Measurements from ENCODE around the gene ANXA6.

ANXA6 gene

GRCh38 chr5:151126199-151126645 is 31.4 kb downstream of the ANXA6 start:
- DNase-seq: peak; percentile 60 to 63

GRCh38 chr5:151125421-151125820 is 32.2 kb downstream of the ANXA6 start:
- no peak for DNase-seq

- no peak for DNase-seq
These were observed 33.5 kb downstream of the ANXA6 start for GRCh38 chr5:151123897-151124751.

DNA sequence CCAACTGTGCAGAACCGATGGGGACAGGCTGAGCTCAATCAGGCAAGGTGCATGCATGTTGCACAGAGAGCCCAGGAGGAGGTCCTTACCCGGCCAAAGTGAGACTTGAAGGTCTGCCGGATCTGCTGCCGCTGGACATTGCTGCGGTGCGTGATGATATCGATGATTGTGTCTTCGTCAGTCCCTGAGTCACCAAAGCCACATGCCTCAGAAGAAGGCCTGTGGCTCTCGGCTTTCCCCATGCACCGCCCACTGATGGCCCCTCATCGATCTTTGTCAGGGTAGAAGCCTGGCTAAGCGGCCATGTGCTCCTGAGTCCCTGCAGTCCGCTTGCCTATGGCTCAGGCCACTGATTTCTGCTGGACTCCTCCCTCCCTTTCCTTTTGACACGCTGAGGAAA is 34.8 kb downstream of the ANXA6 start:
- DNase-seq: no peak

- DNase-seq: no peak
These were observed 35.9 kb downstream of the ANXA6 start for GRCh38 chr5:151121665-151122064.

DNA sequence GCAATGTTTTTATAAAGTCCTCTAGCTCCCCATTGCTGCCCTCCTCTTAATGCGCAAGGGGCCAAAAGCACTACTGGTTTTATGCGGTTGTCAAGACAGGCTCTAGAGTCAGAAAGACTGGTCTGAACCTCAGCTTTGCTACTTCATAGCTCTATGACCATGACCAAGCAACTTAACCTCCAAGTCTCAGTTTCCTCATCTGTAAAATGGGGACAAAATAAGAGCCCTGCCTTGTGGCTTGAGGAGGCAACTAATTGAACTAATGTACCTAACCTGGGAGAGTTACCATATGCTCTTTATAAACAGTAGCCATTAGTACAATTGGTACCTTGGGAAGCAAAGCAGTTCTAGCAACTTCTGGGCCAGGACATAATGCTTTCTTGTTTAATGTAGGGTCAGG is 36.5 kb downstream of the ANXA6 start:
- no peak for DNase-seq

- no peak for DNase-seq
These were observed 38.5 kb downstream of the ANXA6 start for GRCh38 chr5:151118913-151119575.

DNA sequence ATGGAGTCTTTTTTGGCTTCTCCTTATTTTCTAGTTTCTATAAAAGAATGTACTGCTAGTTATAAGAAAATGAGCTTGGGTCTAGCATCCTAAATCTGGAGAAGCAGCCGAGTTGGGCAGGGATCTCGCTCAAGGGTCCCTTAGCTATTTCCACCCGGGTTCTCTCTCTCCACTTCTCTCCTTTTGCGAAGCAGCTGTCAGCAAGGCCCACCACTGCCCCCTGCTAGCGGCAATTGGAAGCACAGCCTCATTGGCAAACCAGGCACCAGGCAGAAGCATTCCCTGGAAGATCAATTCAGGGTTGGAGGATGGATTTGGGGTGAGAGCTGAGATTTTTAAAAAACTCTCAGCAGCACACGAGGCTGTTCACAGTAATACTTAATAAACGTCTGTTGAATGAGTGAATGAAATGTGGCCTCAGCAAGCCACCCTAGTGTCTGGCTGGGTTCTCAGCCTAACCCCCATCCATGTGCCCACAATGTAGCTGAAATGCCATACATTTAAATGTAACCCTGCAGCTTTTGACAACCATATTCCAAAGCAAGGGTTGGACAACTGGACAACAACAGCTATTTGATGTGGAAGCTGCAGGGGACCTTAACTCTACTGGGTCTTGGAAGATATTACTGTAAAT is 42.2 kb downstream of the ANXA6 start:
- peak; percentile 73 to 78 for DNase-seq

DNA sequence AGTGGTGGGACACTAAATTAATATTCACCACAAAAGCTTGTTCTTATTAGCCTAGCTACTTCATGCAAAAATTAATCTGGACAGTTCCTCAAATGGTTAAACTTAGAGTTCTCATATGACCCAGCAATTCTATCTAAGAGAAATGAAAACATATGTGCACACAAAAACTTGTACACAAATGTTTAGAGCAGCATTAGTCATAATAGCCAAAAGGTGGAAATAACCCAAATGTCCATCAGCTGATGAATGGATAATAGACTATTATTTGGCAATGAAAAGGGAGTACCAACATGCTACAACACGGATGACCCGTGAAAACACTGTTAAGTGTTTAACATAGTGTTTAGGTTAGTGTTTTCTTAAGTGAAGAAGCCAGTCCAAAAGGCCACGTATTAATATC is 43.9 kb downstream of the ANXA6 start:
- DNase-seq: no peak

DNA sequence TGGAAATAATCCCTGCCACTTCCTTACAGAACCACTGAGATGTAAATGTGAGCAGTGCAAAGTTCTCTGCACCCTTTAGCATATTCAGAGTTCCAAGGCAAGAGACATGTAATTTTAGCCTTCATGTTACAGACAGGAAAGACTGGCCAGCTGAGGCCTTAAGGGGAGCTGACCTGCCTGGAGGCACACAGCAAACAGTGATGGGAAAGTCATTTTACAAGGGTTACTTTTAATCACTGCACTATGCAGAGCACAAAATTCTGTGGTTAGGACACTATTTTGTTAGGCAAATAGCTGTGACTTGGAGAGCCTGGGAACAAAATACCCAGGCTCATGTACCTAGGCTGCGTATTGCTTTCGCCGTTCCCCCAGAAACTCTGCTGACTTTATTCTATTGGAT is 46.6 kb downstream of the ANXA6 start:
- DNase-seq: no peak

- DNase-seq: no peak
These were observed 47.4 kb downstream of the ANXA6 start for GRCh38 chr5:151110122-151110681.

GRCh38 chr5:151108566-151108965 is 49.0 kb downstream of the ANXA6 start:
- DNase-seq: no peak

DNA sequence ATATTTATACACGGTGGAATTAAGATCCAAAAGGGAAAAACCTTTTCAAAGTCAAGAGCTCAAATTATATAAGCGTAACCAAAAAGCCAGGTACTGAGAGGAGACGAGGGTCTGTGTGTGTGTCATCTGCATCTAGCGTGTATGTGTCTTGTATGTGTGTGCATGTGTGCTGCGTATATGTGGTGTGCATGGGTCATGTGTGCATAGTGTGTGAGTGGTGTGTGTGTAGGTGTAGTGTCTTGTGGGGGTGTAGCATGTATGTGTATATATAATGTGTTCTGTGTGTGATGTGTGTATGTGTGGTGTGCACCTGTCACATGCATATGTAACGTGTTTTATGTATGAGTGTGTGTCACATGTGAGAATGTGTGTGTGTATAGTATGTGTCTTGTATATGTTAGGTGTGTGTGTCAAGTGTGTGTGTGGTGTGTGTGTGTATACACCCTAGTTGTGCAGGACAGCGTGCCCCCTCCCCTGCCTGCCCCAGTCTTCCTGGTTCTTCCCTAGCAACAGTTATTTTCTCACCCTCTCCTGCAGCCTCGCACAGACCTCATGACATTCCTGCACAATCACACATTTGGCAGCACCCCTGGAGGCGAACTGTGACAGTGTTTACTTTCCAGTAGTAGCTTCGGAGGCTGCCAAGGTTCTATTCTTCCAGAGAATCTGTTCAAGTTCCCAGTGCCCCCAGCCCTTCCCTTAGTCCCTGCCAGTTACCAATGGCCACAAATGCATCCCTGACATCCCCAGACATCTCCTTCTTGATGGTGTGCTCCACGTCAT is 49.6 kb downstream of the ANXA6 start:
- DNase-seq: no peak

DNA sequence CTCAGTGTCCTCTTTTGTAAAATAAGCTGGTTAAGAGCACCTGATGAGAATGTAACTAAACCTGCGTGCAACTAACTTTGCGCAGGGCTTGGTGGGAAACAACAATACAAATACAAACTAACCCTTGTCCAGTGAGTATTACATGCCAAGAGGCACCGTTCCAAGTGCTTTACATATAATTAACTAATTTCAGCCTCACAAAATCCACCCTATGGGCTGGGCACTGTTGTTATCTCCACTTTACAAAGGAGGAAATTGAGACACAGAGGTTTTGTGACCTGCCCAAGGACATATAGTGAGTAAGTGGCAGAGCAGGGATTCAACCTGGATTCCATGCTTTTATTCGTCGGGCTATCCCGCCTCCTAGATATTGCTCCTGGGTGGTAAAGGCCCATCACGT is 50.5 kb downstream of the ANXA6 start:
- no peak for DNase-seq

- DNase-seq: no peak
These were observed 51.1 kb downstream of the ANXA6 start for GRCh38 chr5:151106509-151106908.

DNA sequence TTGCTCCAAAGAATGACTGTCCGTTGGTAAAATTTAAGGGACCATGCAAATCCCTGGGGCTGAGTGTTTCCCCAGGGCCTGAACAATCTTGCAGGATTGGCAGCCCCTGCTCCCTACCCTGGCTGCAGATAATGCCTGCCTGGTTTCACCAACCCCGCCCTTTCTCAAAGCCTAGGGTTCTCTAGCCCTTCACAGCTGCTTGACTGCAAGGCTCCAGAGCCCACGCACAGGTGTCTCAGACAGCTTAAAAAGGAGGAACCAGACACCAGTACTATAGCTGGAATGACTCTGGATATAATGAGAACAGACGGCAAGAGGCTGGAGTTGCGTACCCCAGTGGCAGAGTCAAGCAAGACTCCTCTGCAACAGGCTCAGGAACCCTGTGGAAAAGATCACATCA is 51.5 kb downstream of the ANXA6 start:
- DNase-seq: no peak

DNA sequence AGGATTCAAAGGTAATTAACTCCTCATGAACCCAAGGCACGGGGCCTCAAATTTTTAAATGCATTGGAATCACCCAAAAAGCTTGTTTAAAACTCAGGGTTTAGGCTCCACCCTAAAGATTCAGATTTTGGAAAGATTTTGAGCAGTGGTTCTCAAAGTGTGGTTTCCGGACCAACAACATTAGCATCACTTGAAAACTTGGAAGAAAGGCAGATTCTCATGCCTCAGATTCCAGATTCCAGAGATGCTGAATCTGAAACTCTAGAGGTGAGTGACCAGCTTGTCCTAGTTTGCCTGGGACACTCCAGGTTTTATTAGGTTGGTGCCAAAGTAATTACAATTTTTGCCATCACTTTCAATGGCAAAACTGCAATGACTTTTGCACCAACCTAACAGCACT is 52.0 kb downstream of the ANXA6 start:
- DNase-seq: no peak

DNA sequence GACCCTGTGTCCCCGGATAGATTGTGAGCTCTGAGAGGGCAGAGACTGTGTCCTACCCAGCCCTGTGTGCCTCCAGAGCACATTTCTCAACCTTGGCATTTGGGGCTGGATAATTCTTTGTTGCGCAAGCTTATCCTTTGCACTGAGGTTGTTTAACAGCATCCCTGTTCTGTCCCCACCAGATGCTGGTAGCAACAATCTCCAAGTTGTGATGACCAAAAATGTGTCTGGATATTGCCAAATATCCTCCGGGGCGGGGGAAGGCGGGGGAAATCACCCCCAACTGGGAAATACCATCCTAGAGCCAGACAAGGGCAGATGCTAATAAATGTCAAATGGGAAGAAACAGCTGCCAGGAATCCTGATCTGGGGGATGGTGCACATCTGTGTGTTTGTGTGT is 52.8 kb downstream of the ANXA6 start:
- no peak for DNase-seq

GRCh38 chr5:151101746-151102145 is 55.8 kb downstream of the ANXA6 start:
- DNase-seq: no peak

DNA sequence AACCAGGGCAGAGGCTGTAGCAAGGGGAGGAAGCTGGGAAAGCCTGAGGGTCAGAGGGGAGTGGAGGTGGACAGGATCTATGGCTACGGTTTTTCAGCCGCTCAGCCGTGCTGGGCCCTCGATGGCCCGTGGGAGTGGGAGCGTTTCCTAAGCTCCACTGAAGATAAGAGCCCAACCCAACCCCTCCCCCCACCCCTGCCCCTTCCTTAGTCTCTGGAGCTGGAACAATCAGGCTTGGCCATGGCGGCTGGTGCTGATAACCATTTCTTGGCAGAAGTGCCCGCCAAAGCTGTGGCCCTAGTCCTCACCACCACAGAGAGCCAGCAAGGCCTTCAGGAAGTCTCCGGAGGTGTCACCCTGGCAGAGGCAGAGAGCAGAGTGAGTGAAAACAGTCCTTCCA is 56.4 kb downstream of the ANXA6 start:
- no peak for DNase-seq

DNA sequence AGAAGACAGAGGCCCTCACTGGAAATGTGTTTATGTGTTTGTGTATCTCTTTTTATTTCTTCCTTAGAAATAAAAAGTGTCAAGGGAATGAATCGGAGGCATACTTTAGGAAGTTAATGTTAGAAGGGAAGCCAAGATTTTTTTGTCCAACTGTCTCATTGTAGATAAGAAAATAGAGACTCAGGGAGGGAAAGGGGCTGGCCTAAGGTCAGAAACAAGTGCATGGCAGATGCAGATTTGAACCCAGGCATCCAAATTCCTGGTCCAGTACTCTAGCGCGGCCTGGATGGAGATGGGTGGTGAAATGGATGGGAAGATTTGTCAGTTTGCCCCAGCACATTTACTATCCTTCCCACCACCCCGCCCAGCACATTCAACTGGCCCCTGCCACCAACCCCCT is 56.9 kb downstream of the ANXA6 start:
- DNase-seq: no peak

- no peak for DNase-seq
These were observed 58.8 kb downstream of the ANXA6 start for GRCh38 chr5:151098768-151099121.
